Measurements from ENCODE around the gene C16orf86. TPM values are rescaled to one million over a fixed set of nuclear protein-coding genes. Genes with fewer than 3 reads are reported as not detected.

Gene C16orf86
- polyA plus RNA-seq, 3 donors = 4.1 to 11.3 (median 4.6) TPM

- no peaks in the 10 kb centered on the region for H3K79me2 ChIP-seq (ENCODE audit: insufficient read depth, low read length)
These were observed 10.3 kb downstream of the C16orf86 start for GRCh38 chr16:67676939-67677338.

GRCh38 chr16:67677712-67678111 lies 11.1 kb downstream of the C16orf86 start:
- H3K4me3 ChIP-seq (replicated peaks in 1 of 3; ENCODE audit: low read depth in 2 of 3, low read length in 3 of 3) = no peak overlapping the region
- H3K9ac ChIP-seq (ENCODE audit: insufficient read depth, low read length, poor library complexity, severe bottlenecking) = no peak overlapping the region
- intact Hi-C loops (cut with micrococcal nuclease) = loop anchor here in 1 of 2 donors (10.0 kb wide), 1 partner anchor 547 kb away; no protein-coding TSS in a partner anchor
- H3K27ac ChIP-seq (ENCODE audit: low read depth in 1 of 2, low read length in 2 of 2) = no peak overlapping the region
- no peaks in the 10 kb centered on the region for H4K20me1 ChIP-seq (ENCODE audit: insufficient read depth, low read length)
- H3K4me2 ChIP-seq (replicated peaks; ENCODE audit: extremely low read depth, low read length, poor library complexity, severe bottlenecking) = no peak overlapping the region
- H3K4me3 Mint-ChIP-seq = no peak overlapping the region
- H3K27me3 ChIP-seq (ENCODE audit: control insufficient read depth in 2 of 2, insufficient read depth in 2 of 2, low read length in 2 of 2) = no peaks in the 10 kb centered on the region
- H3K79me2 ChIP-seq (ENCODE audit: insufficient read depth, low read length) = no peaks in the 10 kb centered on the region
- H3K36me3 Mint-ChIP-seq = peaks cover 19 to 44% of the 10 kb centered on the region in 2 donors
- DNase-seq = no peak
- H3K27ac Mint-ChIP-seq = no peak overlapping the region
- H3K4me1 ChIP-seq (ENCODE audit: control insufficient read depth in 1 of 2, insufficient read depth in 2 of 2, low read length in 2 of 2) = peaks cover 18 to 20% of the 10 kb centered on the region in 2 donors
- H3K9me3 ChIP-seq (replicated peaks in 1 of 2; ENCODE audit: control insufficient read depth in 1 of 2, insufficient read depth in 1 of 2, low read length in 2 of 2) = no peaks in the 10 kb centered on the region
- 100% methylated on average over 1 of the region's 1 CpG for WGBS (ENCODE audit: insufficient coverage)
- TF ChIP-seq CTCF (IDR thresholded peaks at IDR 0.05) = no peak
- no peak overlapping the region for H2AFZ ChIP-seq (ENCODE audit: insufficient read depth, low read depth, low read length, poor library complexity, severe bottlenecking)
- H3K4me1 Mint-ChIP-seq = peaks cover 23% of the 10 kb centered on the region
- H3K9me3 Mint-ChIP-seq = no peaks in the 10 kb centered on the region
- H3K36me3 ChIP-seq (replicated peaks in 1 of 2; ENCODE audit: control insufficient read depth in 1 of 2, insufficient read depth in 2 of 2, low read length in 2 of 2) = peaks cover 2 to 9% of the 10 kb centered on the region in 2 donors
- peaks cover 0 to 2% (median 2%) of the 10 kb centered on the region in 3 donors for H3K27me3 Mint-ChIP-seq (ENCODE audit: low read depth in 3 of 3)

More at GRCh38 chr16:67676939-67677338, 10.3 kb downstream of the C16orf86 start:
- Histone ChIP-seq H3K4me2 (replicated peaks; ENCODE audit: extremely low read depth, low read length, poor library complexity, severe bottlenecking) (no peak overlapping the region), H4K20me1 (ENCODE audit: insufficient read depth, low read length) (no peaks in the 10 kb centered on the region), H3K4me1 (ENCODE audit: control insufficient read depth in 1 of 2, insufficient read depth in 2 of 2, low read length in 2 of 2) (peaks cover 18 to 20% of the 10 kb centered on the region in 2 donors), H2AFZ (ENCODE audit: insufficient read depth, low read depth, low read length, poor library complexity, severe bottlenecking) (no peak overlapping the region), H3K9ac (ENCODE audit: insufficient read depth, low read length, poor library complexity, severe bottlenecking) (no peak overlapping the region), H3K9me3 (replicated peaks in 1 of 2; ENCODE audit: control insufficient read depth in 1 of 2, insufficient read depth in 1 of 2, low read length in 2 of 2) (no peaks in the 10 kb centered on the region), H3K36me3 (replicated peaks in 1 of 2; ENCODE audit: control insufficient read depth in 1 of 2, insufficient read depth in 2 of 2, low read length in 2 of 2) (peaks cover 2 to 6% of the 10 kb centered on the region in 2 donors), H3K27me3 (ENCODE audit: control insufficient read depth in 2 of 2, insufficient read depth in 2 of 2, low read length in 2 of 2) (no peaks in the 10 kb centered on the region), H3K27ac (ENCODE audit: low read depth in 1 of 2, low read length in 2 of 2) (no peak overlapping the region), H3K4me3 (replicated peaks in 1 of 3; ENCODE audit: low read depth in 2 of 3, low read length in 3 of 3) (no peak overlapping the region)
- no peak for DNase-seq
- Mint-ChIP-seq H3K4me3 (no peak overlapping the region), H3K27ac (no peak overlapping the region), H3K9me3 (no peaks in the 10 kb centered on the region), H3K27me3 (ENCODE audit: low read depth in 3 of 3) (peaks cover 0 to 2% (median 2%) of the 10 kb centered on the region in 3 donors), H3K36me3 (peaks cover 15 to 36% of the 10 kb centered on the region in 2 donors), H3K4me1 (peaks cover 27% of the 10 kb centered on the region)
- TF ChIP-seq CTCF (IDR thresholded peaks at IDR 0.05) = no peak
- intact Hi-C loops (cut with micrococcal nuclease) = loop anchor here in 1 of 2 donors (10.0 kb wide), 1 partner anchor 548 kb away; no protein-coding TSS in a partner anchor
- WGBS (ENCODE audit: insufficient coverage) = 89% methylated on average over 5 of the region's 8 CpGs

Data from CD14-positive monocyte (primary cell).